ENCODE results near the gene MAT2A. TPM values are rescaled to one million over a fixed set of nuclear protein-coding genes. Genes with fewer than 3 reads are reported as not detected.

The MAT2A gene
- polyA plus RNA-seq, 1 donor (not counting 4 experiments of a cell fraction or from before 2014, with no cell fraction given): 353 TPM

DNA sequence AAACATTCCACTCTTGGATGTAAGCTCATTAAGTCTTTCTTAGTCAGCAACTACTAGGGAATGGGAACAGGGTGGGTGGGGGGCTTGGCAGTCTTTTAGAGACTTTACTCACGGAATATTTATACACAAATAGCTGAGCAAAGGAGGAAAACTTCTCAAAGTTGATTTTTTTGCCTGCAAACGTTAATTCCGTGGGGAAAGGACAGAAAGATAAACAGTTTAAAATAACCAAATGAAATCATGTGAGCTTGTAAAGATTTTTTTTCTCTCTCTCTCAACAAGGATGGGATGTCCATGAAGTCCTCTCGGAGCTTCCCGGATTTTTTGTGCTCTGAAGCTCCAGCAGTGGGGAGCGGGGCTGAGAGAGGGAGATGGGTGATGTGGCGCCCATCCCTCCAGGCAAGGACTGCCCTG, 32.2 kb upstream of the MAT2A start:
- FAIRE-seq: no peak
- H3K9ac ChIP-seq (ENCODE audit: control insufficient read depth, extremely low read depth, insufficient read depth, low read length): no peak overlapping the region
- no peak for TF ChIP-seq EZH2 (IDR thresholded peaks at IDR 0.05; ENCODE audit: low read length)
- no peak for TF ChIP-seq CTCF (optimal IDR thresholded peaks at IDR 0.05 in 1 of 3, IDR thresholded peaks at IDR 0.05 in 1 of 3, conservative IDR thresholded peaks at IDR 0.05 in 1 of 3; ENCODE audit: extremely low read depth in 1 of 3, insufficient read depth in 2 of 3, low read length in 3 of 3)
- peaks cover 37% of the 10 kb centered on the region for H3K4me1 ChIP-seq (ENCODE audit: control insufficient read depth, extremely low read depth, insufficient read depth, low read length)
- H3K9me1 ChIP-seq (ENCODE audit: control insufficient read depth, extremely low read depth, insufficient read depth, low read length): no peaks in the 10 kb centered on the region
- no peak overlapping the region for H3K27ac ChIP-seq (ENCODE audit: control insufficient read depth, insufficient read depth, low read length)
- H3K36me3 ChIP-seq (ENCODE audit: control insufficient read depth in 2 of 2, extremely low read depth in 1 of 2, insufficient read depth in 2 of 2, low read length in 2 of 2): no peaks in the 10 kb centered on the region
- H3K27me3 ChIP-seq (ENCODE audit: control insufficient read depth, extremely low read depth, insufficient read depth, low read length): no peaks in the 10 kb centered on the region
- dilution Hi-C loops (cut with MboI; ENCODE audit: extremely low pct_ligation_motif_present, low sequenced_read_pairs): no loop called here
- no peak overlapping the region for H3K4me3 ChIP-seq (ENCODE audit: control insufficient read depth in 2 of 3, extremely low read depth in 1 of 3, insufficient read depth in 2 of 3, low read depth in 1 of 3, low read length in 3 of 3)
- H2AFZ ChIP-seq (ENCODE audit: control insufficient read depth, low read length): no peak overlapping the region
- H3K9me3 ChIP-seq (ENCODE audit: control insufficient read depth, low read depth, low read length): no peaks in the 10 kb centered on the region
- no peak overlapping the region for H3K4me2 ChIP-seq (ENCODE audit: control insufficient read depth, extremely low read depth, insufficient read depth, low read depth, low read length)
- H4K20me1 ChIP-seq (ENCODE audit: control insufficient read depth, extremely low read depth, insufficient read depth, low read length): no peaks in the 10 kb centered on the region
- no peaks in the 10 kb centered on the region for H3K79me2 ChIP-seq (ENCODE audit: control insufficient read depth, insufficient read depth, low read length)
- no peak for DNase-seq (ENCODE audit: low read depth, low spot score)

- H3K9me1 ChIP-seq (ENCODE audit: control insufficient read depth, extremely low read depth, insufficient read depth, low read length): no peaks in the 10 kb centered on the region
- H3K27ac ChIP-seq (ENCODE audit: control insufficient read depth, insufficient read depth, low read length): no peak overlapping the region
- no peaks in the 10 kb centered on the region for H3K4me1 ChIP-seq (ENCODE audit: control insufficient read depth, extremely low read depth, insufficient read depth, low read length)
- no peaks in the 10 kb centered on the region for H4K20me1 ChIP-seq (ENCODE audit: control insufficient read depth, extremely low read depth, insufficient read depth, low read length)
- FAIRE-seq: no peak
- H3K9me3 ChIP-seq (ENCODE audit: control insufficient read depth, low read depth, low read length): no peaks in the 10 kb centered on the region
- no peak overlapping the region for H3K4me2 ChIP-seq (ENCODE audit: control insufficient read depth, extremely low read depth, insufficient read depth, low read depth, low read length)
- dilution Hi-C loops (cut with MboI; ENCODE audit: extremely low pct_ligation_motif_present, low sequenced_read_pairs): no loop called here
- no peak overlapping the region for H2AFZ ChIP-seq (ENCODE audit: control insufficient read depth, low read length)
- H3K36me3 ChIP-seq (ENCODE audit: control insufficient read depth in 2 of 2, extremely low read depth in 1 of 2, insufficient read depth in 2 of 2, low read length in 2 of 2): no peaks in the 10 kb centered on the region
- no peak overlapping the region for H3K4me3 ChIP-seq (ENCODE audit: control insufficient read depth in 2 of 3, extremely low read depth in 1 of 3, insufficient read depth in 2 of 3, low read depth in 1 of 3, low read length in 3 of 3)
- no peak for DNase-seq (ENCODE audit: low read depth, low spot score)
- H3K27me3 ChIP-seq (ENCODE audit: control insufficient read depth, extremely low read depth, insufficient read depth, low read length): no peaks in the 10 kb centered on the region
- no peak overlapping the region for H3K9ac ChIP-seq (ENCODE audit: control insufficient read depth, extremely low read depth, insufficient read depth, low read length)
- TF ChIP-seq EZH2 (IDR thresholded peaks at IDR 0.05; ENCODE audit: low read length) (no peak), CTCF (optimal IDR thresholded peaks at IDR 0.05 in 1 of 3, IDR thresholded peaks at IDR 0.05 in 1 of 3, conservative IDR thresholded peaks at IDR 0.05 in 1 of 3; ENCODE audit: extremely low read depth in 1 of 3, insufficient read depth in 2 of 3, low read length in 3 of 3) (no peak)
- H3K79me2 ChIP-seq (ENCODE audit: control insufficient read depth, insufficient read depth, low read length): no peaks in the 10 kb centered on the region
These were observed 27.8 kb upstream of the MAT2A start for GRCh38 chr2:85511008-85511811.
